Panc1 (cell line): ENCODE measurements around the gene PTH2. TPM values are rescaled to one million over a fixed set of nuclear protein-coding genes. Genes with fewer than 3 reads are reported as not detected.

Experiments
- ATAC-seq: fragments of 200-7000 bp; cut with Tn5 transposase; 2 replicates; pipeline ENCODE4 v1.9.1; 2020; ENCODE audit warnings: mild to moderate bottlenecking, moderate library complexity
- BruUV-seq: library from RNA; stranded (reverse); fragments of 400-500 nt; replicated peaks from 2 replicates; lab custom pipeline; 2021; lab: Mats Ljungman, UMichigan
- CTCF ChIA-PET: fragments of 300-600 bp; sonication (Branson Sonifier 250); formaldehyde crosslinking; loops from one replicate; lab custom pipeline; 2022; ENCODE audit warnings: antibody characterized with exemption; lab: Charles Lee
- POLR2A ChIA-PET: fragments of 300-600 bp; sonication (Branson Sonifier 250); formaldehyde crosslinking; loops from one replicate; lab custom pipeline; 2022; ENCODE audit warnings: antibody characterized with exemption; lab: Charles Lee
- DNase-seq: peaks from one replicate; pipeline ENCODE4 v3.0.0-alpha.2; 2010; ENCODE audit warnings: low read depth, low spot score
- H3K27ac ChIP-seq: 2 replicates; pipeline ENCODE4 v1.5.1; 2011; ENCODE audit warnings: mild to moderate bottlenecking, low read length, inconsistent platforms
- H3K27me3 ChIP-seq: fragments of 200-500 bp; sonication (Bioruptor generic); 2 replicates; pipeline ENCODE4 v1.6.0; 2014; ENCODE audit warnings: low read length, inconsistent platforms; ENCODE audit not compliant: control insufficient read depth, insufficient read depth
- H3K36me3 ChIP-seq: fragments of 200-500 bp; sonication (Bioruptor generic); 2 replicates; pipeline ENCODE4 v1.5.1; 2014; ENCODE audit warnings: inconsistent platforms, mild to moderate bottlenecking, low read length, moderate library complexity; ENCODE audit not compliant: control insufficient read depth, insufficient read depth
- H3K4me1 ChIP-seq: 2 replicates; pipeline ENCODE4 v1.5.1; 2011; ENCODE audit warnings: inconsistent platforms, mild to moderate bottlenecking, low read length, moderate library complexity; ENCODE audit not compliant: control insufficient read depth, insufficient read depth
- H3K4me3 ChIP-seq, 2 experiments: 2 replicates each; pipeline ENCODE4 v1.5.1; 2011 to 2012; ENCODE audit warnings: low read depth in 2 of 2, low read length in 2 of 2, mild to moderate bottlenecking in 2 of 2, inconsistent platforms in 1 of 2, moderate library complexity in 1 of 2
- H3K9me3 ChIP-seq: fragments of 200-500 bp; sonication (Bioruptor generic); 2 replicates; pipeline ENCODE4 v1.5.1; 2014; ENCODE audit warnings: low read depth, mild to moderate bottlenecking, inconsistent platforms, low read length, moderate library complexity; ENCODE audit not compliant: control insufficient read depth, insufficient read depth
- POLR2AphosphoS5 ChIP-seq: IDR thresholded peaks from 2 replicates; pipeline ENCODE4 v1.6.1; 2012; ENCODE audit warnings: mild to moderate bottlenecking, low read depth, low read length, moderate library complexity
- REST ChIP-seq, 2 experiments: IDR thresholded peaks; 2 replicates each; pipeline ENCODE4 v1.6.1; 2011 to 2012; ENCODE audit warnings: low read depth in 2 of 2, control low read depth in 1 of 2, low read length in 1 of 2, mild to moderate bottlenecking in 1 of 2, moderate library complexity in 1 of 2; ENCODE audit not compliant: insufficient read depth in 1 of 2
- SIN3A ChIP-seq: IDR thresholded peaks from 2 replicates; pipeline ENCODE4 v1.6.1; 2012; ENCODE audit warnings: low read depth, mild to moderate bottlenecking, low read length, moderate library complexity, borderline replicate concordance; ENCODE audit not compliant: insufficient read depth
- TCF7L2 ChIP-seq: IDR thresholded peaks from 2 replicates; pipeline ENCODE4 v1.6.1; 2011; ENCODE audit warnings: mild to moderate bottlenecking, low read depth, low read length, inconsistent platforms
- in situ Hi-C: cut with HindIII; loops from 2 replicates; pipeline ENCODE4 v1.10.0; 2016; ENCODE audit warnings: low sequenced_read_pairs, low pct_unique_long_range_greater_than_20kb
- intact Hi-C: fragments of 100-400 bp; cut with micrococcal nuclease; formaldehyde crosslinking; loops from one replicate; pipeline ENCODE4 v1.10.0; 2022; ENCODE audit not compliant: unreplicated experiment
- total RNA-seq: library from RNA; stranded (reverse); gene quantifications from one replicate; pipeline ENCODE4 v1.2.1, GENCODE V29; 2021; ENCODE audit not compliant: unreplicated experiment
- TF ChIP-seq, protein P1 (sequence below): fragments of 450-650 bp; IDR thresholded peaks from 2 replicates; pipeline ENCODE4 v1.5.1; 2017; ENCODE audit warnings: mild to moderate bottlenecking

PTH2 gene
- total RNA-seq, 1 experiment from 2014 or later, result not detected

- CTCF ChIA-PET, result interaction anchor here (0.6 kb wide), 1 partner anchor 23 kb away, joined by 4 read pairs; no protein-coding TSS in a partner anchor
Measured at GRCh38 chr19:49420227-49420626, 3.0 kb downstream of the PTH2 start.

DNA sequence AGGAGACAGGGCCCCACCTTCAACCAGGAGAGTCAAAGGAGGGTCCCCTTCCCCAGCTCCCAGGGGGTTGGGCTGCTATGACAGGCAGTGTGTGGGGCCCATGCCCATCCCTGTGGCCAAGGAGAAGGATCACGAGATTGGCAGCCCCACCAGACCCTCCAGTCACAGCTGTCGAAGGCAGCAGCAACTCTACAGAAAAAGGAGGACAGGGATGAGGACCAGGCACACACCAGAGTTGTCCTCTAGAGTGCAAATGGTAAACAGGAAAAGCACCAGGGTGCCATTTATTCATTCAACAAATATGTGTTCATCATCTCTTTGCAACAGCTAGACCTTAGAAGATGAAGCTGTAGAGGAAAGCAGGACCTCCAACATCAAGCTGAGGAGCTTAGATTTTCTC, 4.1 kb downstream of the PTH2 start:
- no TSS peak for BruUV-seq

More at GRCh38 chr19:49420227-49420626, 3.0 kb downstream of the PTH2 start:
- BruUV-seq, result no TSS peak
- ATAC-seq, result no peak
- DNase-seq, result no peak
- Histone ChIP-seq H3K4me1 (0 out of 2 replicates have a peak, but pooled peaks cover 3% of the 10 kb centered on the region), H3K4me3 (no peak overlapping the region), H3K27me3 (peaks cover 10% of the 10 kb centered on the region), H3K9me3 (no peaks in the 10 kb centered on the region), H3K27ac (no peak overlapping the region), H3K36me3 (no peaks in the 10 kb centered on the region)
- intact Hi-C loops, result no loop called here
- TF ChIP-seq REST (IDR thresholded peaks at IDR 0.05; ENCODE audit: insufficient read depth in 1 of 2, low read depth in 2 of 2, low read length in 1 of 2), result no peak
- no peak for TF ChIP-seq POLR2AphosphoS5
- no peak for TF ChIP-seq SIN3A
- TF ChIP-seq, protein P1, sequence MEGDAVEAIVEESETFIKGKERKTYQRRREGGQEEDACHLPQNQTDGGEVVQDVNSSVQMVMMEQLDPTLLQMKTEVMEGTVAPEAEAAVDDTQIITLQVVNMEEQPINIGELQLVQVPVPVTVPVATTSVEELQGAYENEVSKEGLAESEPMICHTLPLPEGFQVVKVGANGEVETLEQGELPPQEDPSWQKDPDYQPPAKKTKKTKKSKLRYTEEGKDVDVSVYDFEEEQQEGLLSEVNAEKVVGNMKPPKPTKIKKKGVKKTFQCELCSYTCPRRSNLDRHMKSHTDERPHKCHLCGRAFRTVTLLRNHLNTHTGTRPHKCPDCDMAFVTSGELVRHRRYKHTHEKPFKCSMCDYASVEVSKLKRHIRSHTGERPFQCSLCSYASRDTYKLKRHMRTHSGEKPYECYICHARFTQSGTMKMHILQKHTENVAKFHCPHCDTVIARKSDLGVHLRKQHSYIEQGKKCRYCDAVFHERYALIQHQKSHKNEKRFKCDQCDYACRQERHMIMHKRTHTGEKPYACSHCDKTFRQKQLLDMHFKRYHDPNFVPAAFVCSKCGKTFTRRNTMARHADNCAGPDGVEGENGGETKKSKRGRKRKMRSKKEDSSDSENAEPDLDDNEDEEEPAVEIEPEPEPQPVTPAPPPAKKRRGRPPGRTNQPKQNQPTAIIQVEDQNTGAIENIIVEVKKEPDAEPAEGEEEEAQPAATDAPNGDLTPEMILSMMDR, result no peak
- TF ChIP-seq TCF7L2, result no peak
- in situ Hi-C loops, result no loop called here
- POLR2A ChIA-PET, result no interaction called here

DNA sequence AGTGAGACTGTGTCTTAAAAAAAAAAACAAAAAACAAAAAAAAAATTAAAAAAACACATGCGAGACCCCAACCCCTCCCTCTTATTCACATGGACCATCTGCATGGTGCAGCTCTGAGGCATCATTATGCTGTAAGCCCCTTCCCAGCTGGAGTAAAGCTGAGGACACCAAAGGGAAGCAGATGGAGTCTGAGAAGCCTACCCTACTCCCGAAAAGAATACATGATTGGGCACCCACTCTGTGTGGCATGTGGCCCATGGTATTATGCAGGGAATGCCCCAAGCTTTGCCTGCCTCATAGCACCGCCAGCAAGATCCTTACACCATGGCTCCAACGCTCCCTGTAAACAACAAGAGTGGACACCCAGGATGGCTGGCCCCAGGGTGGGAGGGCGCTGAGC, 4.7 kb downstream of the PTH2 start:
- in situ Hi-C loops, result no loop called here
- no peaks in the 10 kb centered on the region for H3K36me3 ChIP-seq
- DNase-seq (no peak), ATAC-seq (no peak)
- intact Hi-C loops, result no loop called here
- BruUV-seq, result no TSS peak
- CTCF ChIA-PET, result no interaction called here
- POLR2A ChIA-PET, result no interaction called here
- no peaks in the 10 kb centered on the region for H3K9me3 ChIP-seq
- TF ChIP-seq POLR2AphosphoS5 (no peak), SIN3A (no peak), REST (IDR thresholded peaks at IDR 0.05; ENCODE audit: insufficient read depth in 1 of 2, low read depth in 2 of 2, low read length in 1 of 2) (no peak), TCF7L2 (no peak)
- TF ChIP-seq, protein P1, result no peak
- H3K27me3 ChIP-seq, result peaks cover 10% of the 10 kb centered on the region
- H3K4me3 ChIP-seq, result no peak overlapping the region
- H3K4me1 ChIP-seq, result 0 out of 2 replicates have a peak, but pooled peaks cover 3% of the 10 kb centered on the region
- no peak overlapping the region for H3K27ac ChIP-seq

More for the DNA sequence above, 4.1 kb downstream of the PTH2 start:
- ChIA-PET POLR2A (no interaction called here), CTCF (interaction anchor here (0.6 kb wide), 1 partner anchor 139 kb away, joined by 3 read pairs; no protein-coding TSS in a partner anchor)
- no peak for ATAC-seq
- no peak for TF ChIP-seq POLR2AphosphoS5
- H3K27me3 ChIP-seq, result peaks cover 10% of the 10 kb centered on the region
- H3K9me3 ChIP-seq, result no peaks in the 10 kb centered on the region
- intact Hi-C loops, result no loop called here
- H3K36me3 ChIP-seq, result no peaks in the 10 kb centered on the region
- H3K27ac ChIP-seq, result no peak overlapping the region
- in situ Hi-C loops, result no loop called here
- H3K4me3 ChIP-seq, result no peak overlapping the region
- DNase-seq, result no peak
- 0 out of 2 replicates have a peak, but pooled peaks cover 3% of the 10 kb centered on the region for H3K4me1 ChIP-seq
